Neural progenitor cell (in vitro differentiated cells): ENCODE measurements around the gene PRND.

ENCODE experiments used
- CTCF ChIP-seq: fragments of 200-600 bp; sonication (generic); IDR thresholded peaks from 2 replicates; pipeline ENCODE4 v1.5.1; 2017; ENCODE audit warnings: antibody characterized with exemption, mild to moderate bottlenecking
- EZH2phosphoT487 ChIP-seq: fragments of 200-600 bp; sonication (generic); IDR thresholded peaks from 2 replicates; pipeline ENCODE4 v1.6.1; 2017; ENCODE audit warnings: antibody characterized with exemption

GRCh38 chr20:4726710-4727397 is 5.1 kb downstream of the PRND start:
- no peak for TF ChIP-seq CTCF
- no peak for TF ChIP-seq EZH2phosphoT487
